NT2/D1 (cell line): ENCODE results near the gene NR3C1.

ENCODE experiments used
- SUZ12 ChIP-seq: IDR thresholded peaks from 2 replicates; pipeline ENCODE4 v1.6.1; 2011; ENCODE audit not compliant: insufficient read length, insufficient read depth; ENCODE audit errors: extremely low read depth
- YY1 ChIP-seq: IDR thresholded peaks from 2 replicates; pipeline ENCODE4 v1.6.1; 2011; ENCODE audit not compliant: insufficient read length, insufficient read depth
- ZNF274 ChIP-seq: IDR thresholded peaks from 2 replicates; pipeline ENCODE4 v1.6.1; 2011; ENCODE audit warnings: mild to moderate bottlenecking, low read depth, low read length

DNA sequence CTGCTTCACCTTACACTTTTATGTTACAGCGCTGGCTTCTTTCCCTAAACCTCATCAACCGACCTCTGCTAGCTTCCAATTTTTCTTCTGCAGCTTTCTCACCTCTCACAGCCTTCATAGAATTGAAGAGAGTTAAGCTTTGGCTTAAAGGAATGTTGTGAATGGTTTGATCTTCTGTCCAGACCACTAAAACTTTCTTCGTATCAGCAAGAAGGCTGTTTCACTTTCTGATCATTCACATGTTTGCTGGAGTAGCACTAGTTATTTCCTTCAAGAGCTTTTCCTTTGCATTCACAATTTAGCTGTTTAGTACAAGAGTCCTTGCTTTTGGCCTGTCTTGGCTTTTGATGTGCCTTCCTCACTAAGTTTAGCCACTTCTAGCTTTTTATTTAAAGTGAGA, 49.5 kb downstream of the NR3C1 start:
- no peak for TF ChIP-seq SUZ12
- no peak for TF ChIP-seq YY1
- no peak for TF ChIP-seq ZNF274
